HG03432 (cell line): Measurements from ENCODE around the gene HTR3B.
"Not testable (repeated sequence)": the region's sequence is repeated elsewhere in the genome, so short reads cannot be mapped to it uniquely, and the experiment has no call there.

Experiments
- ATAC-seq: cut with Tn5 transposase; IDR thresholded peaks from one replicate; pipeline ENCODE4 v1.9.1; 2021; ENCODE audit warnings: mild to moderate bottlenecking, moderate library complexity; ENCODE audit not compliant: unreplicated experiment

Gene HTR3B, protein sequence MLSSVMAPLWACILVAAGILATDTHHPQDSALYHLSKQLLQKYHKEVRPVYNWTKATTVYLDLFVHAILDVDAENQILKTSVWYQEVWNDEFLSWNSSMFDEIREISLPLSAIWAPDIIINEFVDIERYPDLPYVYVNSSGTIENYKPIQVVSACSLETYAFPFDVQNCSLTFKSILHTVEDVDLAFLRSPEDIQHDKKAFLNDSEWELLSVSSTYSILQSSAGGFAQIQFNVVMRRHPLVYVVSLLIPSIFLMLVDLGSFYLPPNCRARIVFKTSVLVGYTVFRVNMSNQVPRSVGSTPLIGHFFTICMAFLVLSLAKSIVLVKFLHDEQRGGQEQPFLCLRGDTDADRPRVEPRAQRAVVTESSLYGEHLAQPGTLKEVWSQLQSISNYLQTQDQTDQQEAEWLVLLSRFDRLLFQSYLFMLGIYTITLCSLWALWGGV

DNA sequence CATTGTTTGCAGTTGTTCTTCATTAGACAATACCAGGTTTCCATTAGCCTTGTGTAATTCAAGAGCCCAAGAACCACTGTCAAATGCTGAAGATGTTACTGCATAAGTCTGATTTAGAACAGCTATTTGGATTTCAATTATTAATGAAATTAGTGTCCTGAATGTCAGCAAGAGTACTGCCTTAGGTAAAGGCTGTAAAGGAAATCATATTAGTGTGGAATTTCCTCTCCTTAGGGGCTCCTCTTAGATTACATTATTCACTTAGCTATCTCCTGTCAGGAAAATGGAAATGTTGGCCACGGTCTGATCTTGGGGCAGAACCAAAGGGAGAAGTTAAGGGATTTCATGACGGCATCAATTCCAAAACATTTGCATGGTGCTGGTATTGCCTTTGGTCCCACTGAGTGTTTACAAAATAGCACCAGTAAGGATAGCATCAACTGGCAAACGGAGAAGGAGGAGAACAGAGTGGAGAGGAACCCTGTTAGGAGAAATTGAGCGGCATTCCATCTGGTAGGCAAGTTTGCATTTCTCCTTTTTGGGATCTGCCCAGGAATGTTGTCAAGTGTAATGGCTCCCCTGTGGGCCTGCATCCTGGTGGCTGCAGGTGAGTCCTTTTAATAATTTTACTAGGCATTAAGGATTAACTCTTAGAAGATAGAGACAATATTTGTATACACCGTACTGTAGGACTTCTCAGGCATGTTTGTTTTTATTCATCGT, at the start of gene HTR3B:
HTR3B (plus strand) TSS at position 418 of the 723 bp plus-strand sequence; CDS start at position 556, 138 bp downstream.
- no peak for ATAC-seq

DNA sequence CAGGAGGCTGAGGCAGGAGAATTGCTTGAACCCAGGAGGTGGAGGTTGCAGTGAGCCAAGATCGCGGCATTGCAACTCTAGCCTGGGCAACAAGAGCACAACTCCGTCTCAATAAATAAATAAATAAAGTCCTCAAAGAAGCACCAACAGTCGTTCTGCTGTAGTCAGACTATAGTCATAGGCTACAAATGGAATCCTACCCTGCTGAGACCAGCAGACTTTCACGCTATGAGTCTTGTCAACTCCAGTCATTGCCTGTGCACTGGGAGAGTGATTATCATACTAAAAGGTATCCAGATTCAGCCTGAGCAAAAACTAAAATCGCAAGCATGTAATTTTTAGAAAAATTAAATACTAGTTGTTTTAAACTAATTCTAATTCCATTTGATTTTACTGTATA, 48.8 kb upstream of the HTR3B start:
- no peak for ATAC-seq

DNA sequence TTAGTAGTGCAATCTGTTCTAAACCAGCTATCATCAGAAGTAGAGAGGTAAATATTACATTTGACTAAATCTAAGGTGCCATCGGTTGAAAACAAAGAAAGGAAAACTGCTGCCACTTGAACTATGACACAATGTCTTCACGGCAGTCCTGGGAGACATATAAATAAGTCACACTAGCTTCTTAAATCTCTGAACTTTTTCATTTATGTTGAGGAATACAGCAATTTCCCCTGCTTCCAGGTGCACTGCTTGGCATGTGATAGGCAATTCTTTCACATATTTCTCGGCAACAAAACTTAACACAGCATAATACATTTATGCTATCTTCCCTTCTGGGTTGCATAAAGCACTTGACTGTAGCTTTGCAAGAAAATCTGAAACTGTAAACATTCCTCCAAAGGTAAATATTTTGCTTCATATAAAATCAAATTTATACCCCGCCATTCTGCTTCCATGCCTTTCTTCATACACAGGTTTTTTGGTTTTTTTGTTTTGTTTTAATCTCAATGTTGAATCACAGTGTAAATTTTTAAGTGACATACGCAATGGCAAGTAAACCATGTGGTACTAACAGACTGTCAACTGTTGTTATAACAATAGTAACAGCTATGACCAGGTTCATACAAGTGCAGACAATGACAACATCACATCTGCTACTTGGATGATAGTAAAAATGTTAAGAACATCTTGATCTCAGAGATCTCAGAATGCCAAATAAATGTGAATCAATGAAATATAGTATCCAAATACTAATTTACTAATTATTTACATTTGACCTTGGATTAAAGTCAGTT, 47.4 kb upstream of the HTR3B start:
- no peak for ATAC-seq

DNA sequence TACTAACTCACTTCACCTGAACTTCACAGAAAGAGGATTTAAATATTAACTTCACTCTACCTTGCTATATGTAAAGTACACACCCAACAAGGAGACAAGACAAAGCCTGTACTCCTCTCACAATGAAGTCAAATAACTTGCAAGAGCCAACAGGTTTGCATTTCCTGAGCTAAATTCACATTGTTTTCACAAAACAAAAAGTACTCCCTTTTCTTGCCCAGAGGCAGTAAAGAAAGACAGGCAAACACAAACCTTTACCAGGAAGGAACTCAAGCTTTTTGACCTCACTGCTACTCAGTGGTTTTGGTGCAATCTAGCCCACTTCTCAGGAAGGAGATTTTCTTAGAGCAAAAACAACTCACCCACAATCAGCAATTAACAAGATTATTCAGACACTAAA, 44.9 kb upstream of the HTR3B start:
- ATAC-seq = no peak

DNA sequence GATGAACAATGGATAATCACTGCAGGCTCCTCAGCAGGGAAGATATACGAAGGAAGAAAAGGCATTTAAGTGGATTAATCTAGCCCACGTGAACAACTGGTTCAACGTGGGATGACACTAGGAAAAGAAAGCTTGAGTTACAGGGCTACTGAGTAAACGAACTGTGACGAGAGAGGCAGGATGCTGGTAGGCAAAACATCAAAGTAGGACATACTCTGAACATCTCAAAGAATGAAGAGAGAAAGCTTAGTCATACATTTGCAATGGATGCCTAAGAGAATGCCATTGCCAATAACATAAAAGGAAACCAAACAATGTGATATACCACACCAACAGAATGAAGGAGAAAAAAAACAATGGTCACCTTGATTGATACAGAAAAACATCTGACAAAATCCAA, 42.2 kb upstream of the HTR3B start:
- no peak for ATAC-seq

DNA sequence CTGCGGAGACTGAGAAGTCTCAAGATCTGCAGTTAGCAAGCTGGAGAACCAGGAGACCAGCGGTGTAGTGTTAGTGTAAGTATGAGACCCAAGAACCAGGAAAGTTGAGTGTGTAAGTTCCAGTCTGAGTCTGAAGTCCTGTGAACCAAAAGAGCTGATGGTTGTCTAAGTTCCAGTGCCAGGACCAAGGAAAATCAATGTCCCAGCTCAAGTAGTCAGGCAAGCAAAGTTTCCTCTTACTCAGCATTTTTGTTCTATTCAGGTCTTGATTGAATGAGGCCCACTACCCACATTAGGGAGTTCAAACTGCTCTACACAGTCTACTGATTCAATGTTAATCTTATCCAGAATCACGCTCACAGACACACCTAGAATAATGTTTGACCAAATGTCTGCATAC, 40.2 kb upstream of the HTR3B start:
- no peak for ATAC-seq

DNA sequence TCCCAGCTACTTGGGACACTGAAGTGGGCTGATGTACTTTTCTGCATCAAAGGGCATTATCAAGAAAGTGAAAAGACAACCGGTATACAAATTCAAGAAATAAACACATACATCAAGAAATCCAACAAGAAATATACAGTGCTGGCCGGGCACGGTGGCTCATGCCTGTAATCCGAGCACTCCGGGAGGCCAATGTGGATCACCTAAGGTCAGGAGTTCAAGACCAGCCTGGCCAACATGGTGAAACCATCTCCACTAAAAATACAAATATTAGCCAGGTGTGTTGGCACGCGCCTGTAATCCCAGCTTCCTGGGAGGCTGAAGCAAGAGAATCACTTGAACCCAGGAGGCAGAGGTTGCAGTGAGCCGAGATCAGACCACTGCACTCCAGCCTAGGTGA, 38.7 kb upstream of the HTR3B start:
- no peak for ATAC-seq

DNA sequence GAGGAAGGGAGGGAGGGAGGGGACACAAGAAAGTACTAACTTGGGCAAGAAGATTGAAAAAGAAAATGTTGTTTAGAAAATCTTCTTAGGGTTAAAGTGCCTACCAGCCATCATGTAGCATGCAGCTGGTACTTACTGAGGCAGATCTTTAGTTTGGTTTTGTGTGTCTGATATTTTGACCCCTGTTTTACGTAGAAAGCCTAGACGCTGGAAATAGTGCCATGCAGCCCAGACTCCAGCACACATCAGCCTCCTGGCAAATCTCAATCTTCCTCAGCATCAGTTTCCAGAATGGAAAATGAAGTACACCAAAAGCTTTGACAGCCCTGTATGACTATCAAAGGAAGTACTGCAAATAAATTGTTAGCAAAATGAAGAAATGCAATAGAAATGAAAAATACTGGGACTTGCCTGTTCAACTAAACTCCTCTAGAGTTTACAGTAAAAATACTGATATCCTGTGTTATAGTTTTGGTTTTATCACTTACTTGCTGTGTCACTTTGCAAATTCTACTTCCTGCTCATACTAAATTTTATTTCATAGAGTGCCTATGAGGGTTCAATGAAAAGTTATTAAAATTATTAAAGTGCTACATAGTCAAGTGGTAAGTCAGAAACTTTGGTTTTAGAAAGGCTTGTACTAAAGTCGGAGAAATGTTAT, 36.6 kb upstream of the HTR3B start:
- ATAC-seq = no peak

DNA sequence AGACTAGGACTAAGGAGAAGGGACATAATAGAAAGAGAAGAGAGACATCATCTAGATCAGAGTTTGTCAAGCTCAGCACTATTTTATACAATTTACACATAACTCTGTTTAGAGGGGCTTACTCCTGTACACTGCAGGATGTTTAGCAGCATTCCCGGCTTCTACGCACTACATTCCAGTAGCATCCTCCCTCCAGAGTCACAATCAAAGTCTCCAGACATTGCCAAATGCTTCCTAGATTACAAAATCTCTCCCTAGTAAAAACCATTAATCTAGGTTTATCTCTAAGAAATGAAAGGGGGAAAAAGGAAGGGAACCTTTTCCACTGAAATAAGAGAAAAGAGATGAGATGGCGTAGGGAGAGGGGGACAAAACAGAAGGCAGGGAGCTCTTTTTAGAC, 33.3 kb upstream of the HTR3B start:
- no peak for ATAC-seq

DNA sequence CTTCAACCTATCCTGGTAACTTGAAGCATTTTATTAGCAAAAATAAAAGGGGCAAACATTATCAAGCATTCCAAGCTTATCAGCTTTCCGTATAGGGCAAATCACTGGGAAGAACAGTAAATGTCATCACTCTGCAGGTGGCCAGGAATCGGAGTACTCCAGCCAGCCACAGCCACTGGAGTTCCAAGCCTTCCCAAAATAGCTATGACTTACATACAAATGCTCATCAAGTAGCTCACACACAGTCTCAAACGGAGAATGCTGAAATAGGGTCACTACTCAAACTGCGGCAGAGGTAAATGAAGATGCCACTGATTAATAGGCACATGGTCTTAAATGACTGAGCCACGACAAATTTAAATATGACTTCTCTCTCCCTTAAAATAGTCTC, 31.4 kb upstream of the HTR3B start:
- ATAC-seq = no peak

DNA sequence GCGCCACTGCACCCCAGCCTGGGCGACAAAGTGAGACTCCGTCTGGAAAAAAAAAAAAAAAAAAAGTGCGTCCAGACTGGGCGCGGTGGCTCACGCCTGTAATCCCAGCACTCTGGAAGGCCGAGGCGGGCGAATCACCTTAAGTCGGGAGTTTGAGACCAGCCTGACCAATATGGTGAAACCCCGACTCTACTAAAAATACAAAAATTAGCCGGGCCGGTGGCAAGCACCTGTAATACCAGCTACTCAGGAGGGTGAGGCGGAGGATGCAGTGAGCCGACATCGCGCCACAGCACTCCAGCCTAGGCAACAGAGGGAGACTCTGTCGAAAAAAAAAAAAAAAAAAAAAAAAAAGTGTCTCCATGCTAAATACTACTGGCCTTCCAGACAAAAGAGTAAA, 30.5 kb upstream of the HTR3B start:
- ATAC-seq = no peak

DNA sequence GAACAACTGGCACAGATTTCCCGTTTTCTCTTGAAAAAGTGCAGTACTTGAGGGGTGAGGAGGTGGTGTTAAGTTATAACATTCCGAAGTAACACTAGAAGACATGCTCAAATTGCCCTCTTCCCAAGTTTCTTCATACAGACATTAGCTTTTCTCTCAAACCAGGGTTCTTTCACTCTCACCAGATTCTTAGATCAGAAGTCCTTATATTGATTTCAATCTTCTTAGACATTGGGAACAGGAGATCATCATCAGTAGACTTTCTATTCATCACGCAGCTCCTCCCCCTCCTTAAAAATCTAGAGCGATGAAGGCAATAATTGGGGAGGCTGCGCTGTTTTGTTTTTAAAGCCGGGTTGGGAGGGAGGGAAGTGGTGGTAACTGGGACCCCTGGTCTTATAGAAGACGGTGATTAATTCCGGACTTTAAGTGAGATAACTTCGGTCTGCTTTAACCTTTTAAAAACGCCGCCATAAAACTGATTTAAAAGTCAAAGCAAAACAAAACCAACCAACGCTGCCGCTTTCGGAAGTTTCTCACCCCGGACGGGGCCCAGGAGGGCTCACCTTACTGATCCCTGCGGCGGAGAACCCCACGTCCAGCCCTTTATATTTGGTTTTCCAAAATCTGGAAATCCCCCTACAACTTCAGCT, 29.9 kb upstream of the HTR3B start:
- peak; percentile 37 for ATAC-seq

DNA sequence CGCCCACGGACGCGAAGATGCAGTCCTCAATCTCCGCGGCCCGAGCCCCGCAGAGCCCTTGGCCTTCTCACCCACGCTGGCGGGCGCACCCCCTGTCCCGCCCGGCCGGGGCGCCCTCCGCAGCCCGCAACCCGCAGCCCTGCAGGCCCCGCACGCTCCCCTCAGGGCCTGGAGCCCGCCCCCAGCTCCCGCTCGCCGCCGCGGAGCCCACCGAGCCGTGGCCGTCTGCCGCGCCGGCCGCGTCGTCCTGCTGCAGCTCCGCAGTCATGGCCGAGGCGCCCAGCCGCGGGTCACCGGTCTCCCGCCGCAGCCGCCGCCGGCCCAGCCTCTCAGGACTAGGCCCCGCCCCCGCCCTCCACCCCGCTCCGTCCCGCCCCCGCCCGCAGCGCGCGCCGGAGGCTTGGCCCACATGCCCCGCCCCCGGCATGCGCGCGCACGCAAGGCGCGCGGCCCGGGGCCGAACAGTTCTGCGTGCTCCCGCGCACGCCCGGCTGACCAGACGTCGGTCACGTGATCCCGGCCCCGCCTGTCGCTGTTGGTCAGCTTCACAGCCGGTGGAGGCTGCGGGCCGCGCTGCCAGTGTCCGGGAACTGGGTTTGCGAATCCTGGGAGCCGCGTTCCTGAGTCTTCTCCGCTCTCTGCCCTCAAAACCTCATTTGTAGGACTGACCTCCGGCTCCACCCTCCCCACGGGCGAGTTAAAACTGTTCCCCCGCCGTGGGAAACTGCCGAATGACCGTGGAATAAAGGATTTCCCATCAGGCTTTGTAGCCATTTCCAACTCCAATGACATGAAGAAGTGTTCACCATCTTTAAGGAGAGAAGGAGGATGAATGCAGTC, 29.1 kb upstream of the HTR3B start, which contains the start of gene USP28:
USP28 (minus strand) TSS at position 339 of the 840 bp plus-strand sequence; CDS start at position 268, 71 bp downstream.
- peak; percentile 88 for ATAC-seq

DNA sequence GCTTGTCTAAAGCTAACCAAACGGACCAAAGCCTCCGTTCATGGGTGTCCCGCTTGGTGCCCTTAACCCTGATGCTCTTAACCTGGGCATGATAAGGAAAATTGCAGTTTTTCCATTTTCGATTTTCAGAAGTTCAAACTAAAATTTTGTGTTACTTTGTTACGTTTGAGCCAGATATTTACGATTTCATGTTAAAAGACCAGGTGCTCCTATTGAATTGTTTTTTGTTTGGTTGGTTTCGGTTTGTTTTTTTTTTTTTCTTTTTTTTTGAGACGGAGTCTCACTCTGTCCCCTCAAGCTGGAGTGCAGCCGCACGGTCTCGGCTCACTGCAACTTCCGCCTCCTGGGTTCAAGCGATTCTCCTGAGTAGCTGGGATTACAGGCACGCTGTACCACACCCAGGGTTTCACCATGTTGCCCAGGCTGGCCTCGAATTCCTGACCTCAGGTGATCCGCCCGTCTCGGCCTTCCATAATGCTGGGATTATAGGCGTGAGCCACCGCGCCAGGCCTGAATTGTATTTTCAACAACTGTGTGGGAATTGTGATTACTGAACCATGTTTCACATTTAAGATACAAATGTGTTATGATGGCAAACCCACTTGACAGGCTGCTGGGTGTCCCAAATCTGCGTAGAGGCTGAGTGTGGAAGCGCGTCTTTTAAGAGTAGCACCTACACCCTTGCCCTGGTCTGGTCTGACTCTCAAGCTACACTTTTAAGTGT, 28.4 kb upstream of the HTR3B start:
- no peak for ATAC-seq

DNA sequence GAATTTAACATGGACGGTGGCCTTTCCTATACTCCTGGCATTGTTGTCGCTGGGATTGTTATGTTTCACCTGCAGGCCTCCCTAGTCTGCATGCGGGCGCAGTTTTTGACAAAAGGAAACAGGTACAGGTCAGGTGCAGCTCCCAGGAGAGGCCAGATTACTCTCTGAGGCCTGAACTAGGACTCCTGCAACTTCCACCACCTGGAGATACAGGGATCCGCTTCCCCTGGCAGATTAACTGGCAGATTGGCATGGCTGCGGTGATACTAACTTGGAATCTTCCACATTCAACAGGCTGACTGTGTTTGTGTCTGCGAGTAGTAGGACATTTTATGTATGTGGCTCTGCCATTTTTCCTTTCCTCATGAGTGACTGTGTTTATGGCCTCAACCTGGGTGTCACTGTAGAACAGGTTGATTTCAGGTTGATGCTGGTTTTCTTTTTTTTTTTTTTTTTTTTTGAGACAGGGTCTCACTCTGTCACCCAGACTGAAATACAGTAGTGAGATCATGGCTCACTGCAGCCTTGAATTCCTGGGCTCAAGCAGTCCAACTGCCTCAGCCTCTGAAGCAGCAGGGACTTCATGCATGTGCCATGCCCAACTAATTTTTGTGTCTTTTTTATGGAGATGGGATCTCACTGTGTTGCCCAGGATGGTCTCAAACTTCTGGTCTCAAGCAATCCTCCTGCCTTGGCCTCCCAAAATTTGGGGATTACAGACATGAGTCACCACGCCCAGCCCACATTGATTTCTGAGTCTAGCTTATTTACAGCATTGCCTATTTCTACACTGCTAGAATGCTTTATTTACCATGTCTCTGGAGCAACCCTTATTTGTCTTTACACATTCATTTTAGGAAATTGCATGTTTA, 27.6 kb upstream of the HTR3B start:
- no peak for ATAC-seq

DNA sequence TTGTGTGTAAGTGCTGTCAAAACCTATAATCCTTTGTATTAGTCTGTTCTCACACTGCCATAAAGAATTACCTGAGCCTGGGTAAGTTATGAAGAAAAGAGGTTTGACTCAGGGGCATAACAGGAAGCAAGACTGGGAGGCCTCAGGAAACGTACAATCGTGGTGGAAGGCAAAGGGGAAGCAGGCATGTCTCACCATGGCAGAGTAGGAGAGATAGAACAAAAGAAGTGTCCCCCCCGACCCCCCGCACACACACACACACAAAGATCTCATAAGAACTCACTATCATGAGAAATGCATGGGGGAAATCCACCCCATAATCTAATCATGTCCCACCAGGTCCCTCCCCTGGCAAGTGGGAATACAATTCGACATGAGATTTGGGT, 26.9 kb upstream of the HTR3B start:
- no peak for ATAC-seq

DNA sequence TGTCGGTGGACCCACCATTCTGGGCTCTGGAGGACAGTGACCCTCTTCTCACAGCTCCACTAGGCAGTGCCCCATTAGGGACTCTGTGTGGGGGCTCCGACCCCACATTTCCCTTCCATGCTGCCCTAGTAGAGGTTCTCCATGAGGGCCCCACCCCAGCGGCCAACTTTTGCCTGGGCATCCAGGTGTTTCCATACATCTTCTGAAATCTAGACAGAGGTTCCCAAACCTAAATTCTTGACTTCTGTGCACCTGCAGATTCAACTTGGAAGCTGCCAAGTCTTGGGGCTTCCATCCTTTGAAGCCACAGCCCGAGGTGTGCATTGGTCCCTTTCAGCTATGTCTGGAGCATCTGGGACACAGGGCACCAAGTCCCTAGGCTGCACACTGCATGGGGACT, 25.1 kb upstream of the HTR3B start:
- not testable (repeated sequence) for ATAC-seq

DNA sequence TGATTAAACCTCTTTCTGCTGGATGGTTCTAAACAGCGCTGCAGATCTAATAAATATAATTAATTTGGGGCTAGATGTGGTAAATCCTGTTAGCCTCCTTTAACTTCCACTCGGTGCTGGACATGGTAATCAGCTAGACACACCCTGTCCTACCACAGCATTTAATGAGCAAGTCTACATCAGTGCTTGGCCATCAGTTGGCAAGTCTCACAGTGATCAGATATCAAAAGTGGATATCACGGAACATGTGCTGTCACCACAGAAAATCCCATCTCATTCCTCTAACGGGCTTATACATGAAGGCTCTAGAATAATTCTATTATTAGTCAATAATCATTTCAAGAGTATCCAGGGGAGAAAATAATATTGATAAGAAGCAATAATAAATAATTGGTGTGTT, 23.6 kb upstream of the HTR3B start:
- no peak for ATAC-seq
